PC-9 (cell line): Measurements from ENCODE around the gene ZNF197. TPM values are rescaled to one million over a fixed set of nuclear protein-coding genes. Genes with fewer than 3 reads are reported as not detected.
A peak's percentile ranks its signal among the peaks of the same experiment; 100 is the strongest.
"Not testable (repeated sequence)": the region's sequence is repeated elsewhere in the genome, so short reads cannot be mapped to it uniquely, and the experiment has no call there.

Experiments used
- Bru-seq: library from RNA; stranded (reverse); fragments of 400-500 nt; gene quantifications from one replicate; lab custom pipeline; 2021; lab: Mats Ljungman, UMichigan
- BruChase-seq, 2 experiments: library from RNA; stranded (reverse); fragments of 400-500 nt; gene quantifications; one replicate each; lab custom pipeline; 2021; lab: Mats Ljungman, UMichigan
- BruUV-seq: library from RNA; stranded (reverse); fragments of 400-500 nt; replicated peaks from 2 replicates; lab custom pipeline; 2021; lab: Mats Ljungman, UMichigan
- CTCF ChIA-PET: fragments of 300-600 bp; sonication (Branson Sonifier 250); formaldehyde crosslinking; loops from one replicate; lab custom pipeline; 2022; ENCODE audit warnings: antibody characterized with exemption; lab: Charles Lee
- POLR2A ChIA-PET: fragments of 300-600 bp; sonication (Branson Sonifier 250); formaldehyde crosslinking; loops from one replicate; lab custom pipeline; 2022; ENCODE audit warnings: antibody characterized with exemption; ENCODE audit not compliant: unreplicated experiment; lab: Charles Lee
- DNase-seq, 2 experiments: peaks; one replicate each; pipeline versions ENCODE4 v3.0.0 to v3.0.0-alpha.2; 2015 to 2022; ENCODE audit warnings: mixed read lengths in 1 of 2
- H2AFZ ChIP-seq: fragments of 200-600 bp; sonication (generic); 2 replicates; pipeline ENCODE4 v1.8.1; 2017; ENCODE audit warnings: antibody characterized with exemption
- H3F3A ChIP-seq: fragments of 200-600 bp; sonication (generic); 2 replicates; pipeline ENCODE4 v1.8.1; 2017; ENCODE audit warnings: antibody characterized with exemption, mild to moderate bottlenecking, low read depth; ENCODE audit not compliant: insufficient read depth
- H3K27ac ChIP-seq: fragments of 200-600 bp; sonication (generic); 2 replicates; pipeline ENCODE4 v1.6.1; 2016; ENCODE audit warnings: mixed run types
- H3K27me3 ChIP-seq: fragments of 200-600 bp; sonication (generic); 2 replicates; pipeline ENCODE4 v1.6.1; 2016; ENCODE audit warnings: low read depth, mixed run types; ENCODE audit not compliant: insufficient read depth
- H3K36me3 ChIP-seq: fragments of 200-600 bp; sonication (generic); 2 replicates; pipeline ENCODE4 v1.6.1; 2016; ENCODE audit warnings: low read depth, mixed run types
- H3K4me1 ChIP-seq: fragments of 200-600 bp; sonication (generic); replicated peaks from 2 replicates; pipeline ENCODE4 v1.6.1; 2016; ENCODE audit warnings: mixed run types; ENCODE audit not compliant: insufficient read depth
- H3K4me2 ChIP-seq: fragments of 200-600 bp; sonication (generic); 2 replicates; pipeline ENCODE4 v1.6.1; 2017; ENCODE audit warnings: mixed run types
- H3K4me3 ChIP-seq: fragments of 200-600 bp; sonication (generic); 2 replicates; pipeline ENCODE4 v1.6.1; 2016; ENCODE audit warnings: mixed run types
- H3K79me2 ChIP-seq: fragments of 200-600 bp; sonication (generic); 2 replicates; pipeline ENCODE4 v1.6.1; 2017; ENCODE audit warnings: low read depth, mixed run types
- H3K9me2 ChIP-seq: fragments of 200-600 bp; sonication (generic); 2 replicates; pipeline ENCODE4 v1.8.1; 2017; ENCODE audit warnings: mild to moderate bottlenecking; ENCODE audit not compliant: insufficient read depth
- H3K9me3 ChIP-seq: fragments of 200-600 bp; sonication (generic); 2 replicates; pipeline ENCODE4 v1.8.1; 2016; ENCODE audit warnings: low read depth; ENCODE audit not compliant: insufficient read depth
- H4K20me1 ChIP-seq: fragments of 200-600 bp; sonication (generic); 2 replicates; pipeline ENCODE4 v1.8.1; 2017; ENCODE audit not compliant: insufficient read depth
- CTCF ChIP-seq: fragments of 200-600 bp; sonication (generic); conservative IDR thresholded peaks from 2 replicates; pipeline ENCODE4 v1.6.1; 2017; ENCODE audit warnings: mixed run types, antibody characterized with exemption, mild to moderate bottlenecking, moderate library complexity
- EZH2 ChIP-seq: fragments of 200-600 bp; sonication (generic); IDR thresholded peaks from 2 replicates; pipeline ENCODE4 v1.8.0; 2017; ENCODE audit warnings: antibody characterized with exemption, low read depth
- intact Hi-C: fragments of 100-400 bp; cut with micrococcal nuclease; formaldehyde crosslinking; loops from one replicate; pipeline ENCODE4 v1.10.0; 2022; ENCODE audit not compliant: unreplicated experiment
- long read RNA-seq: library from polyadenylated mRNA; stranded (forward); transcript quantifications from one replicate; pipeline ENCODE4 v2.0.0, GENCODE V29; 2022
- total RNA-seq: library from RNA; stranded (reverse); gene quantifications from 2 replicates; pipeline ENCODE4 v1.2.3, GENCODE V29; 2021

ZNF197 gene
- 7.4 and 9.5 TPM in 2 replicates for total RNA-seq
- percentile 77 among the genes with signal in this experiment for Bru-seq, nascent RNA
- BruChase-seq, experiment 1, labeled RNA remaining after a 2-hour chase = percentile 68 among the genes with signal in this experiment
- percentile 66 among the genes with signal in this experiment for BruChase-seq, experiment 2, labeled RNA remaining after a 6-hour chase
- long read RNA-seq, partial matches to known transcripts = 0 of 10 reads
- long read RNA-seq, other reads (novel, unspliced or antisense) = 8 of 10 reads

- Histone ChIP-seq H3K36me3 (no peaks in the 10 kb centered on the region), H3K9me2 (no peaks in the 10 kb centered on the region), H3K4me1 (no peaks in the 10 kb centered on the region; the same call in 1 of the 2 replicates), H3K27me3 (no peaks in the 10 kb centered on the region), H3K9me3 (peaks cover 6% of the 10 kb centered on the region; the same call in 1 of the 2 replicates), H3F3A (no peaks in the 10 kb centered on the region), H3K4me3 (peak within 1 kb of the TSS; percentile 65), H4K20me1 (no peaks in the 10 kb centered on the region), H3K27ac (no peak within 1 kb of the TSS), H3K4me2 (peak within 1 kb of the TSS; percentile 87), H2AFZ (peak within 1 kb of the TSS; percentile 98), H3K79me2 (peaks cover 4% of the 10 kb centered on the region)
- peak; percentile 67 to 74 for DNase-seq
- TF ChIP-seq CTCF (no peak), EZH2 (no peak)
- CTCF ChIA-PET = interaction anchor here (0.6 to 0.7 kb wide), 4 partner anchors 61 to 1724 kb away, joined by 3 to 4 read pairs (median 3); partner anchors contain the start of gene ANO10
- POLR2A ChIA-PET = interaction anchor here (0.8 kb wide), 1 partner anchor 200 kb away, joined by 4 read pairs; no protein-coding TSS in a partner anchor
- BruUV-seq = TSS peak; percentile 47
- intact Hi-C loops = loop anchor here (1.0 to 10.0 kb wide), 3 partner anchors 23 to 110 kb away; partner anchors contain the start of gene ZNF35
These were observed at the start of gene ZNF197 for GRCh38 chr3:44624749-44625480. ZNF197 (plus strand) TSS chr3:44625036; CDS start chr3:44629155, 4,119 bp downstream.

- Histone ChIP-seq H3K36me3 (no peaks in the 10 kb centered on the region), H3K9me2 (no peaks in the 10 kb centered on the region), H2AFZ (no peak overlapping the region), H4K20me1 (no peaks in the 10 kb centered on the region), H3K9me3 (no peaks in the 10 kb centered on the region), H3K4me1 (no peaks in the 10 kb centered on the region), H3K4me3 (no peak overlapping the region), H3K79me2 (no peaks in the 10 kb centered on the region), H3K27me3 (peaks cover 9% of the 10 kb centered on the region; the same call in 1 of the 2 replicates), H3K4me2 (no peak overlapping the region), H3F3A (no peaks in the 10 kb centered on the region), H3K27ac (no peak overlapping the region)
- no peak for DNase-seq
- BruUV-seq = no TSS peak
- no peak for TF ChIP-seq CTCF
- no peak for TF ChIP-seq EZH2
- ChIA-PET CTCF (no interaction called here), POLR2A (no interaction called here)
- intact Hi-C loops = no loop called here
These were observed 48.2 kb upstream of the ZNF197 start for GRCh38 chr3:44576613-44577012.

GRCh38 chr3:44577354-44577952 is 47.4 kb upstream of the ZNF197 start:
- H3K9me3 ChIP-seq, H3K4me2 ChIP-seq, H2AFZ ChIP-seq, DNase-seq, CTCF ChIA-PET, H3K27ac ChIP-seq, H3K36me3 ChIP-seq, H3K9me2 ChIP-seq, H3K4me1 ChIP-seq, H4K20me1 ChIP-seq, H3F3A ChIP-seq, intact Hi-C loops, H3K79me2 ChIP-seq, POLR2A ChIA-PET, BruUV-seq, H3K4me3 ChIP-seq: not testable (repeated sequence)
- peaks cover 17% of the 10 kb centered on the region; the same call in 1 of the 2 replicates for H3K27me3 ChIP-seq

GRCh38 chr3:44578316-44578715 is 46.5 kb upstream of the ZNF197 start:
- CTCF ChIA-PET = not testable (repeated sequence)

GRCh38 chr3:44578924-44579515 is 45.8 kb upstream of the ZNF197 start:
- intact Hi-C loops, H3K4me2 ChIP-seq, H3K27ac ChIP-seq, POLR2A ChIA-PET, H3K4me3 ChIP-seq, H3K36me3 ChIP-seq, H3F3A ChIP-seq, H4K20me1 ChIP-seq, H2AFZ ChIP-seq, DNase-seq, CTCF ChIA-PET, H3K79me2 ChIP-seq, BruUV-seq, H3K9me2 ChIP-seq, H3K9me3 ChIP-seq, H3K4me1 ChIP-seq: not testable (repeated sequence)
- H3K27me3 ChIP-seq = peaks cover 29% of the 10 kb centered on the region; the same call in 1 of the 2 replicates

More at GRCh38 chr3:44578316-44578715, 46.5 kb upstream of the ZNF197 start:
- H3K9me3 ChIP-seq, H3K27ac ChIP-seq, POLR2A ChIA-PET, H2AFZ ChIP-seq, DNase-seq, H3K4me2 ChIP-seq, H4K20me1 ChIP-seq, intact Hi-C loops, H3K36me3 ChIP-seq, BruUV-seq, H3F3A ChIP-seq, H3K4me1 ChIP-seq, H3K9me2 ChIP-seq, H3K79me2 ChIP-seq, H3K4me3 ChIP-seq: not testable (repeated sequence)
- H3K27me3 ChIP-seq = peaks cover 23% of the 10 kb centered on the region; the same call in 1 of the 2 replicates
